NCI-H82 (cell line): ENCODE data around the gene ZNF771.
"Not testable (repeated sequence)": the region's sequence is repeated elsewhere in the genome, so short reads cannot be mapped to it uniquely, and the experiment has no call there.

ENCODE experiments used
- DNase-seq: peaks from one replicate; lab custom pipeline; 2025; lab: John Stamatoyannopoulos, UW

Gene ZNF771

DNA sequence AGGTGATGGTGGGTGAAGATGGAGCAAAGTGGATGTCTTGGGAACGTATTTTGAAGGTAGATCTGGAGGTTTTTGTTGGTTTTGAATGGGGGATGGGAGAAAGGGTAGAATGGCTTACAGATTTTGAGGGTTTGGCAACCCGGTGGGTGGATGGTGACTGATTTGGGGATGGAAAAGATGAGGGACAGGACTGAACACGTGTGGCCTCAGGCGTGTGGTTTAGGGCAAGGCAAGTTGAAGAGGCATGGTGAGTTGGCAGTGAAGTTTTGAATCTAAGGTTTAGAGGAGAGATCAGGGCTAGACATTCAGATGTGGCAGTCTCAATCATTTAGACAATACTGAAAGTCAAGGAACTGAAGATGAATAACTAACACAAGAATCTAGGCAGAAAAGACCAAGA is 27.4 kb downstream of the ZNF771 start:
- no peak for DNase-seq

DNA sequence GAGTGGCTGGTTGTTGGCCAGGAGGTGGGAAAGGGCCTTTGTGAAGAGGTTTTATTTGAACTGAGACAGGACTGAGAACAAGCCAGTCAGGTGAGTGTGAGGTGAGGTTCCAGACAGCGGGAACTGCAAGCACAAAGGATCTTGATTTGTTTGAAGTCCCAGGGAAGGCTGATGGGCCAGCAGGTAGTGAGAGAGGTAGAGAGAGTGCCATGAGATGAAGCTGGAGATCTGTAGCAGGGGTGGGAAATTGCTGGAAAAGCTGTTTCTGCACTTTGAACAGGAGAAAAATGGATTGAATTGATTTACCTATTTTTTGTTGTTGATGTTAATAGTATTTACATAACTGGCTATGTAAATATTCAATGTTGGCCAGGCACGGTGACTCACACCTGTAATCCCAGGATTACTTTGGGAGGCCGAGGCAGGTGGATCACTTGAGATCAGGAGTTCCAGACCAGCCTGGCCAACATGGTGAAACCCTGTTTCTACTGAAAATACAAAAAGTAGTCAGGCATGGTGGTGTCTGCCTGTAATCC is 30.2 kb downstream of the ZNF771 start:
- no peak for DNase-seq

DNA sequence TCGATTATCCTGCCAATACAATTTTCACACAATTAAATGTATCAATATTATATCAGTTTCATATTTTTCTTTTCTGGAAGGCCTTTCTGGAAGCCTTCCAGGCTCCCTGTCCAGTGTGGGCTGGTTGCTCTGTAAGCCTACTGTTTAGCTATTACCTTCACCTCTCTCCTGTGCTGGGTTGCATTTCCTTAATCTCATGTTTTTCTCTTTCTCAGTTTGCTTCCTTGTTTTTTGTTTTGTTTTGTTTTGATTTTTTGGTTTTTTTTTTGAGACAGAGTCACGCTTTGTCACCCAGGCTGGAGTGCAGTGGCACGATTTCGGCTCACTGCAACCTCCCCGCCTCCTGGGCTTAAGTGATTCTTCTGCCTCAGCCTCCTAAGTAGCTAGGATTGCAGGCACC is 31.4 kb downstream of the ZNF771 start:
- no peak for DNase-seq

DNA sequence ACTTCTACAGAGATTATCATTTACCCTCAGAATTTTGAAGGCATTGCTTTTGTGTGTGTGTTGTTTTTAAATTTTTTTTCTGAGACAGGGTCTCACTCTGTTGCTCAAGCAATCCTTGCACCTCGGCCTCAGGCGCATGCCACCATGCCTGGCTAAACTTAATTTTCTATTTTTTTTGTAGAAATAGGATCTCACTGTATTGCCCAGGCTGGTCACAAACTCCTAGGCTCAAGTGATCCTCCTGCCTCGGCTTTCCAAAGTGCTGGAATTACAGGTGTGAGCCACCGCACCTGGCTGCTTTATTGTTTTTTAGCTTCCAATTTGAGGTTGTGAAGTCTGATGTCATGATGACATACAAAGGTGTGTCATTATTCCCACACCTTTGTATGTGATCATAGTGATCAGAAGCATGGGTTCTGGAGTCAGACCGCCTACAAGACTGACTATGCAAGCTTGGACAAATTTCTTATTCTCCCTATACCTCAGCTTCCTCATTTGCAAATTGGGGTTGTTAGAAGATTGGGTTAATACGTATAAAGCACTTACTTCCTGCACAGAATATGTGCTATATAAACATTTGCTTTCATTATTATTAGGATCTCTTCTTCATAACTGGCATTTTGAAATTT is 32.4 kb downstream of the ZNF771 start:
- no peak for DNase-seq

DNA sequence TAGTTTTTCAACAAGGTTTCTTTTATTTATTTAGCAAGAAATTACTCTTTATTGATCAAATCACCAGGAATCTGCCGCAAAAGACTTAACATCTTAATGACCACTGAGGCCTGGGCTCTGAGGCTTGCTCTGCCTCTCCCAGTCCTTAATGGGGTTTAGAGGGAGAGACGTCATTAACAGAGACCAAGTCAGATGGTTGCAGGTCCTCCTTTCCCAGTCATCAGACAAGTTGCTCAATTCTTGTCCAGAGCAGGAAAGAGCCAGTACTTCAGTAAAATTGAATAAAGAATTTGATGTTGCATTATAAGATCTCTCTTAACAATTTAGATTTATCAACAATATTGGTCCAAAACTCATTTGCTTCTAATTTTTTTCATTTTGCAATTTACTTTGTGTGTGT is 36.2 kb downstream of the ZNF771 start:
- peak; percentile 22 for DNase-seq

DNA sequence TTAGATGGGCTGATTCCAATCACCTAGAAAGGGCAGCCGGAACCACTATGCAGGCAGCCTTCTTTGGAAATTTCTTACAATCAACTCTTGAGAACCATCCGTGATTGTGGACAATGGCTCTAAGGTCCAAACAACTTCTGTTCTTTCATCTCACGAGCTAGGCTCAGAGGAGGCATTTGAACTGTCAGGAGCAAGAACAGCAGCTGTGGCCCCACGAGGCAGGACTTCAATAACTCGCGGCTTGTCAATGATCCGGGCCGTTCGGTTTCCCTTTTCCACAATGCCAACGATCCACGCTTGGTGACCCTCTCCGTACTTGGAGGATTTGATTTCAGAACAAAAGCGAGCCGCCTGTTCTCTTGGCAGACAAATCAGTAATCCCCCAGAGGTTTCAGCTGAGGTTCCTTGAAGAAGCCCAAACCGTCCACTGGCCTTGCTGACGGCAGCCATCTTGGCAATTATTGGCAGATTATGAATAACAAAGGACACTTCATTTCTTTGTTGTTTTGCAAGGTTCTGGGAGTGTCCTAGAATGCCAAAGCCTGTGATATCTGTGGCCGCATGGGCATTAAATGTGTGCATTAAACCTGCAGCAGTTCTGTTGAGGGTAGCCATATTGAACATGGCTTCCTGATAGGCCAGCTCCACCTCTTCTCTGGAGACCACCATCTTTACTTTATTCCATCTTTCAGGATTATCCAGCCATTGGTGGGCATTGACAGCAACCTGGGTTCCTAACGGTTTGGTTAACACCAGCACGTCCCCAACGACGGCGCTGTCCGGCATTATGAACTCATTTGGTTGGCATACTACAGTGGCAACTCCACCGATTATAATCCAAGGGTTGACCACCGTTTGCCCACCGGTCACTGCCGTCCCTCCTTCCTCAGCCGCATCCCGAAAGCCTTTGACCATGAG is 37.1 kb downstream of the ZNF771 start:
- peak; percentile 46 for DNase-seq

DNA sequence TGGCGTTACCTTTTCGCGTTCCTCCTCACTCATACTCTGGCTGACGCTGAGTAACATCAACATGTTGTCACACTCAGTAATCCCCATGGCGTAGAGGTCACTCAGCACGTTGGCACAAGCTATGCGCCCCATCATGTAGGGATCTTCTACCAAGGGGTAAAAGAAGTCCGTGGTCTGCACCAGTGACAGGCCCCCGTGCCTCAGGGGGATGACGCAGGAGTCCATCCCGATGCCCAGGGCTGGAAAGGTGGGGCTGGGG is 37.7 kb downstream of the ZNF771 start:
- DNase-seq = no peak

DNA sequence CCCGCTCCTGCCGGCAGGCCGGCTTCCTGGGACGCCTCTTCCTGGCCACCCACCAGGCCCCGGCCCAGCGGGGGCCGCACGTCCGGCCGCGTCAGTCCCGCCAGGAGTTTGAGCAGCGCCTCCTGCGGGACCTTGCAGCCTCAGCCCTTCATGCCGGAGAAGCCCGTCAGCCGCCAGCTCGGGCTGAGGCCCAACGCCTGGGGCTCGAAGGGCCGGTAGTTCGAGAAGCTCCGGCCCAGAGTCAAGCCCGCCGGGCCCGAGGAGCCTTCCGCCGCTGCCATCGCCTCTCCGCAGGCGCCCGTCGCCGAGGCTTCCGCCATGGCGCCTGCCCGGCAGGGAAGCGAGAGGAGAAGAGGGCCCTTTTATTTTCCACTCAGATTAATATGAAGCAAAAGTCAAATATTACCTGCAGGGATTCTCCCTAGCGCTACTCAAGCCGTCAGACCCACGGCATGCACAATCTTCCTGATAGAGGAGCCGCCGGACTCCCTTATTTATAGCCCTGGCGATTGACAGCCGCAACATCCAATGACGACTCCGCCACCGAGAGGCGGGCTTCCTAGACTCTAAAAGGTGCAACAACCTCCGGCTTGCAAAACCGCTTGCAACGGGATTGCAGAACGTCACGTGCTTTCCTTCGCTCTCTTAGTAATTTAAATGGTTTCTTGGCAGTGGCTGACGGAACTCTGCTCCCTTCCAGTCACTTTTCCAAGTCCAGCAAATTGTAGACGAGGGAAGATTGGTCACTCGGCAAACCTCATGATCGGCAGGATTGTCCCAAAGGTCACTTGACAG is 38.2 kb downstream of the ZNF771 start, which contains the start of gene SEPHS2:
TSS of gene SEPHS2 (minus strand) at position 467 of the 795 bp plus-strand sequence. CDS start at position 320, 147 bp downstream.
- peak; percentile 98 for DNase-seq

DNA sequence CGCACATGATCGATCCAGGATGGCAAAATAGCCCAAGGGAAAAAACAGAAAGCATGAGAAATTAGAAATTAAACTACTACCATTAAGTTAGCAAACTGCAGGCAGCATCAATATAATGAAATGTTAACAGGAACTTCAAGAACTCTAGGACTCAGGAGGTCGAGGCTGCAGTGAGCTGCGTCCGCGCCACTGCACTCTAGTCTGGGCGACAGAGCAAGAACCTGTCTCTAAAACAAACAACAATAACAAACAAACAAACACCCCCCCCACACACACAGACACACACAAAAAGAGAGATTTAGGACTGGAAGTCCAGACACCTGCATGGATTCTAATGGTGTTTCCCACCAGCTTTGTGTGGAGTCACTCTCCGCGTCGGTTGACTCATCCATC is 38.8 kb downstream of the ZNF771 start:
- no peak for DNase-seq

DNA sequence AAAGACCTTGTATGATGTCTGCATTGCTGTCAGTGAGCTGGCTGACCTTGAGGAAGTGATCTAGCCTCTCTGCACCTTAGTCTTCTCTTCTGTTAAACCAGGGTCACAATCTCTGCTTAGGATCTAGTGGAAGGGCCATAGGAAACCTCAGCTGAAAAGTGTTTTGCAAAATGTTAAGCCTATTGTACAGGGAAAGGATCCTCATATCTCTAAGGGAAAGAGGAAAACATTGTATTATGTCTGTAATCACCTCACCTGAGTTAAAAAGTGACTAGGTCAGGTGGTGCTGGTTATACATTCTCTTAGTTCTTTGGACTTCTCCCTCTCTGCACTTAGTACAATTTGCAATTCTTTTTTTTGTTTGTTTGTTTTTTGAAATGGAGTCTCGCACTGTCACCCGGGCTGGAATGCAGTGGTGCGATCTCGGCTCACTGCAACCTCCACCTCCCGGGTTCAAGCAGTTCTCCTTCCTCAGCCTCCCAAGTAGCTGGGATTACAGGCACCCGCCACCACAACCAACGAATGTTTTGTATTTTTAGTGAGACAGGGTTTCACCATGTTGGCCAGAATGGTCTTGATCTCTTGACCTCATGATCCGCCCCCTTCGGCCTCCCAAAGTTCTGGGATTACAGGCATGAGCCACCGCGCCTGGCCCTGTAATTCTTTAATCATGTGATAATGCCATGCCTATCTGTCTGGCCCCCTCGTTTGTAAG is 40.3 kb downstream of the ZNF771 start:
- DNase-seq = no peak

DNA sequence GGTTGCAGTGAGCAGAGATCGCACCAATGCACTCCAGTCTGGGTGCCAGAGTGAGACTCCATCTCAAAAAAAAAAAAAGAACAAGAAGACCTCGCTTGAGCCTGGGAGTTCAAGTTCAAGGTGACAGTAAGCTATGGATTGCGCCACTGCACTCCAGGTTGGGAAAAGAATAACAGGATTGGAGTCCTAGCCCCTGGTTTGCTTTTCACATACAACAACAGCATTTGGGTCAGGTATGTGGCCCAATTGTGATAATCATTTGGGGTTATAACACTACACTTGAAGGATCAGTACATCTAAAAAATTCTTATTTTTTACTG is 41.7 kb downstream of the ZNF771 start:
- no peak for DNase-seq

DNA sequence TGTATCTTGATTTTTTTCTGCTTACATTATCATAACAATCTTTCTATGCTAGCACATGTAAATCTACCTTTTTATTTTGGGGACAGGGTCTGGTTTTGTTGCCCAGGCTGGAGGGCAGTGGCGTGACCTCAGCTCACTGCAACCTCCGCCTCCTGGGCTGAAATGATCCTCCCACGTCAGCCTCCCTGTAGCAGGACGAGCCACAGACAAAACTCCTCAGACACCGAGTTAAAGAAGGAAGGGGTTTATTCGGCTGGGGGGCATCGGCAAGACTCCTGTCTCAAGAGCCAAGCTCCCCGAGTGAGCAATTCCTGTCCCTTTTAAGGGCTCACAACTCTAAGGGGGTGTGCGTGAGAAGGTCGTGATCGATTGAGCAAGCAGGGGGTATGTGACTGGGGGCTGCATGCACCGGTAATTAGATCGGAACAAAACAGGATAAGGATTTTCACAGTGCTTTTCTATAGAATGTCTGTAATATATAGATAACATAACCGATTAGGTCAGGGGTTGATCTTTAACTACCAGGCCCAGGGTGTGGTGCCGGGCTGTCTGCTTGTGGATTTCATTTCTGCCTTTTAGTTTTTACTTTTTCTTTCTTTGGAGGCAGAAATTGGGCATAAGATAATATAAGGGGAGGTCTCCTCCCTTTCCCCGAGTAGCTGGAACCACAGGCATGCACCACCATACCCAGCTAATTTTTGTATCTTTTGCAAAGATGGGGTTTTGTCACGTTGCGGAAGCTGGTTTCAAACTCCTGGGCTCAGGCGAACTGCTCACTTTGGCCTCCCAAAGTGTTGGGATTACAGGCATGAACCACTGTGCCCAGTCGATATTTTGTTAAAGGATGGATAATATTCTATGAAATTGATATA is 45.5 kb downstream of the ZNF771 start:
- DNase-seq = not testable (repeated sequence)

DNA sequence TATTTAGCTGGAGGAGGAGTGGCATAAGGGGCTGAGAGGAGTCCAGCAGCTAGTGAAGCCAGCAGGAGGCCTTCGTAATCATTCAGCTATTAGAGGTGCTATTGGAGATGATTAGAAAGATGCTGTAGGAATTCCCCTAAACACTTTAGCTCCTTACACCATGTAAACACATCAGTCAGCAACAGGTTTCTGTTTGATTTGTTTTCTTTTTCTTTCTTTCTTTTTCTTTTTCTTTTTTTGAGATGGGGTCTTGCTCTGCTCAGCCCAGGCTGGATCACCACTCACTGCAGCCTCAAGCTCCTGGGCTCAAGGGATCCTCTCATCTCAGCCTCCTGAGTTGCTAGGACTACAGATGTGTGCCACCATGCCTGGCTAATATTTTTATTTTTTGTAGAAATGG is 48.9 kb downstream of the ZNF771 start:
- no peak for DNase-seq

DNA sequence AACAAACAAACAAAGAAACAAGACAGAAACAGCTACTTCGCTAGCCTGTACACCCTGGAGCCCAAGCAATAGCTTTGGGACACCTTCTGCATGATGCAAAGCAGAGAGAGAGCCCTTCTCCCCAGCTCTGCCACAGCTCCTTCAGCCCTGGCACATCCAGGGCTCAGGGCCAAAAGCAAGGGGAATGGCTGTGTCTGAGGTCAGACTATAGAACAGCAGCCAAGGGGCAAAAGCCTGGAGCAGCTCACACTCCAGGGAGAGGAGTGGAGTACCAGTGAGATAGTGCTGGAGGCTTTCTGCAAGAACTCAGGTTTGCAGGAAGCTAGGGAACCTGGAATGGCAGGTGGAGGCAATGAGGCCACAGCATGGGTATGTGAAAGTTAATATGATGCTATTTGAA is 49.9 kb downstream of the ZNF771 start:
- no peak for DNase-seq

DNA sequence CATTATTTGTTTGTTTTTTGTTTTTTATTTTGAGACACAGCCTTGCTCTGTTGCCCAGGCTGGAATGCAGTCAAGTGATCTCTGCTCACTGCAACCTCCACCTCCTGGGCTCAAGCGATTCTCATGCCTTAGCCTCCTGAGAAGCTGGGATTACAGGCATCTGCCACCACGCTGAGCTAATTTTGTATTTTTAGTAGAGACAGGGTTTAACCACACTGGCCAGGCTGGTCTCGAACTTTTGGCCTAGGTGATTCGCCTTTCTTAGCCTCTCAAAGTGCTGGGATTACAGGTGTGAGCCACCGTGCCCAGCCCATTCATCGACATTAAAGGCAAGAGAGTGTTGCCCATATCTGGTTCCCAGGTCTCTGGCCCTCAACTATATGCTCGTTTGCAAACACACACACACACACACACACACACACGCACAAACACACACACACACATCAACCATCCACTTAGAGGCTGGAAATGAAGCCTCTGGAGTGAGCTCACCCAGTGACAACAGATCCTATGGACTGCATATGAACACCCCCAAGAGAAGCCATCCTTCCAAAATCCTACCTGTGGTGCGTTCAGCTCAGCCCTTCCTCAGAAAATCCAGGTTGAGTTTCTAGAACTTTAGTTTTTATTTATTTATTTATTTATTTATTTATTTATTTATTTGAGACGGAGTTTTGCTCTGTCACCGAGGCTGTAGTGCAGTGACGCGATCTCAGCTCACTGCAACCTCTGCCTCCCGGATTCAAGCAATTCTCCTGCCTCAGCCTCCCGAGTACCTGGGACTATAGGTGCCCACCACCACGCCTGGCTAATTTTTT is 50.5 kb downstream of the ZNF771 start:
- no peak for DNase-seq

DNA sequence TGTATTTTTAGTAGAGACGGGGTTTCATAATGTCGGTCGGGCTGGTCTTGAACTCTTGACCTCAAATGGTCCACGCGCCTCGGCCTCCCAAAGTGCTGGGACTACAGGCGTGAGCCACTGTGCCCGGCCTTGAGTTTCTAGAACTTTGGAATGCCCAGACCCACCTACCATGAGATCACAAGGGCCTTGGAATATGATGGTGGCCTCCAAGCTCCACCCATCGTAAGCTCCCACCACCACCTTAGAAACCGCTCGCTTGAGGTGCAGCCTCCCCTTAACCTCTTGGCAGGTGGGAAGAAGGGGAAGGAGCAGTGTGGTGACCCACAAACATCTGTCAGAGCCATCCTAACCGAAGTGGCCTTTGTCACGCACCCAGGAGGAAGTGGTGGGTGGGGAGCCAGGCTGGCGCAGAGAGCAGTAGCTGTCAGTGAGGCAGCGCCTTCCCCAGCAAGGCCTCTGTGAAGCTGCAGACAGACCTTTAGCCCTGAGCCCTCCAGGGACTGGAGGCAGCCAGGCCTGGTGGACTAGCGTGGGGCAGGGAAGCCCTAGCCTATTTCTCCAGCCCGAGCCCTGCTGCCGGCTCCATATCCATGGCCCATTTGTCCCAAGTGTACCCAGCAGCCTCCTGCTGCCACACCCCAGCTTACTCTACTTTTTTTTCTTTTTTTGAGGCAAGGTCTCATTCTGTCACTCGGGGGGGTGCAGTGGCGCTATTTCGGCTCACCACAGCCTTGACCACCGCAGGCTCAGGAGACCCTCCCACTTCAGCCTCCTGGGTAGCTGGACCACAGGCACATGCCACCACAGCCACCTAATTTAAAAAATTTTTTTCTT is 51.4 kb downstream of the ZNF771 start:
- DNase-seq = no peak

DNA sequence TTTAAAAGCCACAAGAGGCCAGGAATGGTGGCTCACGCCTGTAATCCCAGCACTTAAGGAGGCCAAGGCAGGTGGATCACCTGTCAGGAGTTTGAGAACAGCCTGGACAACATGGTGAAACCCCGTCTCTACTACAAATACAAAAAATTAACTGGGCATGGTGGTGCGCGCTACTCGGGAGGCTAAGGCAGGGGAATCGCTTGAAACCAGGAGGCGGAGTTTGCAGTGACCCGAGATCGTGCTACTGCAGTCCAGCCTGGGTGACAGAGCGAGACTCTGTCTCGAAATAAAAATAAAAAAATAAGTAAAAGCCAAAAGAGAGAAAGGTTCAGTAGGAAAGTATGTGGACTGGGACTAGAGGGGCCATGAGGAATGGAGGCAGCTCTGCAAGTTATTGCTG is 52.0 kb downstream of the ZNF771 start:
- no peak for DNase-seq

DNA sequence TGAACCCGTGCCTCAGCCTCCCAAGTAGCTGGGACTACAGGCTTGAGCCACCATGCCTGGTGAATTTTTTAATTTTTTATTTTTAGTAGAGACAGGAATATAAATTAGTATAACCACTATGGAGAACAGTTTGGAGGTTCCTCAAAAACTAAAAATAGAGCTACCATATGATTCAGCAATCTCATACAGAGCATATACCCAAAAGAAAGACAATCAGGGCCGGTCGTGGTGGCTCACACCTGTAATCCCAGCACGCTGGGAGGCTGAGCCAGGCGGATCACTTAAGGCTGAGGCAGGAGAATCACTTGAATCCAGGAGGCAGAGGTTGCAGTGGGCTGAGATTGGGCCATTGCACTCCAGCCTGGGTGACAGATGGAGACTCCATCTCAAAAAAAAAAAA is 54.0 kb downstream of the ZNF771 start:
- DNase-seq = not testable (repeated sequence)

DNA sequence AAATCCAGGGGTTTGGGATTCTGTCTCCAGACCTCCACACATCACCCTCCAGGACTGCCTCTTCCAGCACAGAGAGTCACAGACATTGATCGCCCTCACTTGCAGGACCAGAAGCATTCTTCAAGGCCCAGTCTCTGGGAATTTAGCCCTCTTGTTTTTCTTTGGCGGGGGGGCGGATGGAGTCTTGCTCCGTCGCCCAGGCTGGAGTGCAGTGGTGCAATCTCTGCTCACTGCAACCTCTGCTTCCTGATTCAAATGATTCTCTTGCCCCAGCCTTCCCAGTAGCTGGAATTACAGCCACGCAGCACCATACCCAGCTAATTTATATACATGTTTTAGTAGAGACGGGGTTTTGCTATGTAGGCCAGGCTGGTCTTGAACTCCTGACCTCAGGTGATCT is 56.7 kb downstream of the ZNF771 start:
- DNase-seq = no peak
